Sigmoid colon (tissue), 7 donors: Measurements from ENCODE around the gene AQP1. TPM values are rescaled to one million over a fixed set of nuclear protein-coding genes. Genes with fewer than 3 reads are reported as not detected.

Experiments
- DNase-seq: peaks from one replicate; pipeline ENCODE4 v3.0.0-alpha.2; 2019
- H3K27ac ChIP-seq, 4 donors: fragments of 200-600 bp; sonication (generic); one replicate each; pipeline ENCODE4 v1.5.1; 2016 to 2019; ENCODE audit warnings: mild to moderate bottlenecking in 1 of 4
- H3K27me3 ChIP-seq, 3 donors: fragments of 200-600 bp; sonication (generic); one replicate each; pipeline ENCODE4 v1.5.1; 2019; ENCODE audit warnings: mild to moderate bottlenecking in 1 of 3
- H3K36me3 ChIP-seq, 4 donors: fragments of 200-600 bp; sonication (generic); one replicate each; pipeline ENCODE4 v1.5.1; 2016 to 2019
- H3K4me1 ChIP-seq, 4 donors: fragments of 200-600 bp; sonication (generic); one replicate each; pipeline ENCODE4 v1.5.1; 2017 to 2019
- H3K4me3 ChIP-seq, 4 donors: fragments of 200-600 bp; sonication (generic); one replicate each; pipeline ENCODE4 v1.5.1; 2017 to 2019; ENCODE audit warnings: mild to moderate bottlenecking in 2 of 4, moderate library complexity in 1 of 4
- H3K9me3 ChIP-seq, 4 donors: fragments of 200-600 bp in 3 of 4; sonication (generic) in 3 of 4; one replicate each; pipeline versions ENCODE4 v1.5.1 to v1.6.1; 2013 to 2019
- CTCF ChIP-seq, 4 experiments: fragments of 450-650 bp in 3 of 4; fragments of 200-600 bp in 1 of 4; IDR thresholded peaks; one replicate each; pipeline ENCODE4 v1.5.1; 2016 to 2019; ENCODE audit warnings: antibody characterized with exemption in 4 of 4, mild to moderate bottlenecking in 3 of 4, moderate library complexity in 2 of 4
- EP300 ChIP-seq, 4 donors: sonication (generic); formaldehyde crosslinking; IDR thresholded peaks; one replicate each; pipeline ENCODE4 v1.6.1; 2017; ENCODE audit warnings: antibody characterized with exemption in 4 of 4
- POLR2A ChIP-seq, 2 donors: fragments of 450-650 bp; IDR thresholded peaks; one replicate each; pipeline ENCODE4 v1.6.1; 2016; ENCODE audit warnings: antibody characterized with exemption in 2 of 2, mild to moderate bottlenecking in 2 of 2, moderate library complexity in 2 of 2
- POLR2AphosphoS5 ChIP-seq, 4 donors: sonication (generic); formaldehyde crosslinking; IDR thresholded peaks; one replicate each; pipeline ENCODE4 v1.6.1; 2017; ENCODE audit warnings: antibody characterized with exemption in 4 of 4
- WGBS, 2 donors: extraction: QIAGEN DNeasy Blood & Tissue Kit; methylation state at CpG; one replicate each; pipeline ENCODE4 v1.1.7; 2013; 5-methylcytosine and 5-hydroxymethylcytosine counted together
- intact Hi-C: fragments of 100-400 bp; cut with DNase I; formaldehyde crosslinking; loops from one replicate; pipeline ENCODE4 v1.15.1; 2023
- polyA plus RNA-seq, 3 donors: library from polyadenylated mRNA; stranded (reverse); fragments of 200-250 nt; gene quantifications; one replicate each; pipeline ENCODE4 v1.2.3, GENCODE V29; 2013
- total RNA-seq, 4 donors: library from RNA; depleted of rRNA; stranded (reverse); fragments of >200 nt; gene quantifications; one replicate each; pipeline ENCODE4 v1.1.0, GENCODE V29; 2016
- donor health status: healthy with polysubstance abuse.
- donor health status: Bipolar disorder and iron deficiency.
- donor health status: healthy.

Gene AQP1
- total and polyA plus RNA-seq, 7 donors = 3.7 to 191 (median 66.0) TPM

GRCh38 chr7:30934732-30935568 lies 23.3 kb downstream of the AQP1 start:
- Histone ChIP-seq H3K27ac (no peak overlapping the region), H3K27me3 (no peaks in the 10 kb centered on the region), H3K4me1 (peaks cover 0 to 30% (median 22%) of the 10 kb centered on the region in 4 donors), H3K4me3 (no peak overlapping the region), H3K36me3 (no peaks in the 10 kb centered on the region), H3K9me3 (no peaks in the 10 kb centered on the region)
- intact Hi-C loops = loop anchor here (5.0 kb wide), 1 partner anchor 187 kb away; no protein-coding TSS in a partner anchor
- WGBS, 2 donors = 54 to 73% methylated on average over 6 of the region's 6 CpGs
- DNase-seq = peak; percentile 42
- TF ChIP-seq POLR2AphosphoS5 (IDR thresholded peaks at IDR 0.05) = no peak

GRCh38 chr7:30935569-30935877 lies 23.9 kb downstream of the AQP1 start:
- 52 to 75% methylated on average over 3 of the region's 3 CpGs for WGBS, 2 donors
- Histone ChIP-seq H3K4me1 (peaks cover 0 to 25% (median 17%) of the 10 kb centered on the region in 4 donors), H3K27me3 (no peaks in the 10 kb centered on the region), H3K4me3 (no peak overlapping the region), H3K36me3 (no peaks in the 10 kb centered on the region), H3K27ac (no peak overlapping the region), H3K9me3 (no peaks in the 10 kb centered on the region)
- DNase-seq = peak; percentile 52
- no peak for TF ChIP-seq POLR2AphosphoS5 (IDR thresholded peaks at IDR 0.05)
- intact Hi-C loops = loop anchor here (5.0 kb wide), 1 partner anchor 187 kb away; no protein-coding TSS in a partner anchor

GRCh38 chr7:30936650-30937245 lies 25.1 kb downstream of the AQP1 start:
- no peak overlapping the region for H3K4me3 ChIP-seq
- peak; percentile 47 for DNase-seq
- TF ChIP-seq POLR2A (IDR thresholded peaks at IDR 0.05) (no peak), POLR2AphosphoS5 (IDR thresholded peaks at IDR 0.05) (no peak), CTCF (IDR thresholded peaks at IDR 0.05) (no peak), EP300 (IDR thresholded peaks at IDR 0.05) (no peak)
- H3K27ac ChIP-seq = no peak overlapping the region
- no peaks in the 10 kb centered on the region for H3K36me3 ChIP-seq
- H3K4me1 ChIP-seq = peaks cover 0 to 13% (median 6%) of the 10 kb centered on the region in 4 donors
- H3K9me3 ChIP-seq = no peaks in the 10 kb centered on the region
- no peaks in the 10 kb centered on the region for H3K27me3 ChIP-seq
- intact Hi-C loops = loop anchor here (5.0 kb wide), 1 partner anchor 186 kb away; no protein-coding TSS in a partner anchor

- Histone ChIP-seq H3K9me3 (no peaks in the 10 kb centered on the region), H3K4me1 (peaks cover 0 to 7% (median 2%) of the 10 kb centered on the region in 4 donors), H3K27ac (no peak overlapping the region), H3K36me3 (no peaks in the 10 kb centered on the region), H3K27me3 (no peaks in the 10 kb centered on the region), H3K4me3 (no peak overlapping the region)
- no peak for DNase-seq
- TF ChIP-seq POLR2A (IDR thresholded peaks at IDR 0.05) (no peak), POLR2AphosphoS5 (IDR thresholded peaks at IDR 0.05) (no peak), EP300 (IDR thresholded peaks at IDR 0.05) (no peak), CTCF (IDR thresholded peaks at IDR 0.05) (no peak)
- intact Hi-C loops = loop anchor here (5.0 kb wide), 1 partner anchor 185 kb away; no protein-coding TSS in a partner anchor
- 6 to 43% methylated on average over 3 of the region's 3 CpGs for WGBS, 2 donors
These were observed 25.8 kb downstream of the AQP1 start for GRCh38 chr7:30937416-30937815.

GRCh38 chr7:30938435-30939316 lies 27.0 kb downstream of the AQP1 start:
- no peaks in the 10 kb centered on the region for H3K9me3 ChIP-seq
- no peaks in the 10 kb centered on the region for H3K36me3 ChIP-seq
- no peak overlapping the region for H3K27ac ChIP-seq
- intact Hi-C loops = loop anchor here (2.0 to 5.0 kb wide), 2 partner anchors 138 to 184 kb away; no protein-coding TSS in a partner anchor
- H3K4me1 ChIP-seq = peaks cover 0 to 7% (median 2%) of the 10 kb centered on the region in 4 donors
- peak; percentile 89 for DNase-seq
- no peaks in the 10 kb centered on the region for H3K27me3 ChIP-seq
- 16 to 17% methylated on average over 25 of the region's 25 CpGs for WGBS, 2 donors
- H3K4me3 ChIP-seq = peak overlapping the region in 2 of 4 donors; percentile 7 to 9
- TF ChIP-seq POLR2AphosphoS5 (IDR thresholded peaks at IDR 0.05) (no peak), EP300 (IDR thresholded peaks at IDR 0.05) (no peak), CTCF (IDR thresholded peaks at IDR 0.05) (peak; percentile 54 to 98 (median 88)), POLR2A (IDR thresholded peaks at IDR 0.05) (no peak)
